IPS-20b (cell line): Measurements from ENCODE around the gene MANBA.

Experiments
- H3K27ac ChIP-seq: one replicate; pipeline ENCODE4 v1.5.1; 2013; ENCODE audit warnings: low read length
- H3K27me3 ChIP-seq: 2 replicates; pipeline ENCODE4 v1.6.1; 2013; ENCODE audit warnings: mild to moderate bottlenecking, low read length, inconsistent platforms; ENCODE audit not compliant: insufficient read depth
- H3K36me3 ChIP-seq: 2 replicates; pipeline ENCODE4 v1.6.1; 2013; ENCODE audit warnings: low read depth, mild to moderate bottlenecking, inconsistent platforms, low read length, moderate library complexity; ENCODE audit not compliant: insufficient read depth
- H3K4me1 ChIP-seq: 2 replicates; pipeline ENCODE4 v1.6.1; 2013; ENCODE audit warnings: mild to moderate bottlenecking, control low read depth, inconsistent platforms, low read length, moderate library complexity; ENCODE audit not compliant: insufficient read depth
- H3K4me3 ChIP-seq: 2 replicates; pipeline ENCODE4 v1.5.1; 2013; ENCODE audit warnings: mild to moderate bottlenecking, low read length, inconsistent platforms
- H3K9ac ChIP-seq: 2 replicates; pipeline ENCODE4 v1.6.1; 2013; ENCODE audit warnings: low read depth, mild to moderate bottlenecking, inconsistent platforms, low read length, moderate library complexity
- H3K9me3 ChIP-seq: 2 replicates; pipeline ENCODE4 v1.6.1; 2013; ENCODE audit warnings: mild to moderate bottlenecking, low read depth, low read length, inconsistent platforms; ENCODE audit not compliant: insufficient read depth

The MANBA gene

DNA sequence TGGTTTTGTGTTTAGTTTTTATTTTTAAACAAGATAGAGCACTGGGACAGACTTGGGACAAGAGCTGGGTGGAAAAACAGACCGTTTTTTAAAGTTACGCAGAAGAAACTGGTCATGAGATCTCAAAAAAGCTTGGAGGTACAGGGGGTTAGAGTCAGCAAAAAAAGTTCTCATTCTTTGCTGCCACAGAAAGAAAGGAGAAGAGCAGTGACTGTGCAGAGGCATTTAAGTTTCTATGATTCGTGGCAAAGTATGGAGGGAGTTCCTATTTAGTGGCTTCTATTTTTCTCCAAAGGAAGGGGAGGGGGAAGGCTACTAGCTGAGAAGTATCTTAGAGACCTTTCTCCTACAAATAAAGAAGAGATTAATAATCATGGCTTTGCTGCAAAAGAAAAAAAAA lies 68.3 kb downstream of the MANBA start:
- no peak overlapping the region for H3K9ac ChIP-seq
- no peak overlapping the region for H3K27ac ChIP-seq

DNA sequence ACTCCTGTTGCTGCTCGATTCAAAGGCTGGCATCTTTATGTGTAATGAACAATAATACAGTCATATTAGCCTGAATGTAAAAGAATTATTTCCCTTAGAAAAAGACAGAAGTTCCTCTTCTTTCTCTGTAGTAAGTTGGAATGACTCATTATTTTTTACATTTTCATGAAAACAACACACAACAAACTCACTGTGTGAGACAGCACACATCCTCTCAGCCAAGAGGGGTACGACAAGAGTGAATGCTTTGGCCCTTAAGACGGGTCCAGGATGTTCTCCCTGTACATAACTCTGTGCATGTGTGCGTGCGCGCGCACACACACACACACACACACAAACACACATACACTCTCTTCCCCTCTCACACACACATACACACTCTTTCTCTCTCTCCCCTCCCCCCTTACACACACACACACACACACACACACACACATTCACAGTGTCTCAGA lies 72.8 kb downstream of the MANBA start:
- H3K4me3 ChIP-seq: no peak overlapping the region
- H3K9ac ChIP-seq: no peak overlapping the region
- no peaks in the 10 kb centered on the region for H3K9me3 ChIP-seq
- H3K36me3 ChIP-seq: peaks cover 13% of the 10 kb centered on the region
- H3K27me3 ChIP-seq: no peaks in the 10 kb centered on the region
- H3K27ac ChIP-seq: no peak overlapping the region
- no peaks in the 10 kb centered on the region for H3K4me1 ChIP-seq

More for the DNA sequence above, 68.3 kb downstream of the MANBA start:
- Histone ChIP-seq H3K36me3 (peaks cover 16% of the 10 kb centered on the region), H3K4me3 (no peak overlapping the region), H3K27me3 (no peaks in the 10 kb centered on the region), H3K4me1 (no peaks in the 10 kb centered on the region; the same call in 1 of the 2 replicates), H3K9me3 (no peaks in the 10 kb centered on the region)

DNA sequence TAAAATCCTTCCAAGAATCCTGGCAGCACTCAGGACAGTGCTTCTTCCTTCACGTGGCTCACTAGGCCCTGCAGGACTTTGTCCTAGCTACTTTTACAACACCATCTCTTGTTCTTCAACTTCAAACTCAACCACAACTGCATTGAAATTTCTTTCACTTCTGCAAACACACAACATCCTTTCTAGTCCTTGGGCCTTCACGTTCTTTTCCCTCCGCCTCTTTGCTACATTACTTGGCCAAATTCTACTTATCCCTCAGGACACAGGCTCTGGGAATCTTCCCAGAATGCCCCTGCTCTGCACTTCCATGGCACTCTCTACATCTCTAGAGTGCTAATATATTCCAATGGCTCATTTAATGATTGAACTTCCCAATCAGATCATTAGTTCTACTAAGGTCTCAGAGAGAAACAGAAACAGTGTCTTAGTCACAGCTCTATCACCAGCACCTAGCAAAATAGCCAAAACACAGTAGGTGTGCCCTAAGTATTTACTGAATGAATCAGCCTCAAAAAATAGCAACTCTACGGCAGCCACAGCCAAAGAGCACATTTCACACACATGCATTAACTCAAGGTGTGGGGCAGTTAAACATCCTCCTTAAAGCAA lies 73.3 kb downstream of the MANBA start:
- H3K9me3 ChIP-seq: no peaks in the 10 kb centered on the region
- no peak overlapping the region for H3K4me3 ChIP-seq
- H3K9ac ChIP-seq: no peak overlapping the region
- no peaks in the 10 kb centered on the region for H3K4me1 ChIP-seq
- H3K36me3 ChIP-seq: peaks cover 15% of the 10 kb centered on the region
- no peak overlapping the region for H3K27ac ChIP-seq
- H3K27me3 ChIP-seq: no peaks in the 10 kb centered on the region

DNA sequence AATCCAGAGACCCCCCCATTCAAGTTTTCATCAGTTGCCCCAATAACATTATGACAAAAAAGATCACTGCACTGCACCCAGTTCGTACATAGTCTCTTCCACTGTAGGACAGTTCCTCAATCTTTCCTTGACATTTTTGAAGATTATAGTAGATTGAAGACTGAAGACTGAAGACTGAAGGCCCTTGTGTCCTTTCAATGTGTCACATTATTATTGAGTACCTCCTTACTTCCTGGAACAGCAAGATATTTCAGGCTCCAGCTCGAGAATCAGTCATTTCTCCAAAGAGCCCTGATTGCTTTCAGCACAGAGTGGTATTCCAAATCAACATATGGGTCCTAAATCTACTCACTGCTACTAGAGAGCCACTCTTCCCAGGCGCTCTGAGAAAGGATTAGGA lies 75.0 kb downstream of the MANBA start:
- Histone ChIP-seq H3K36me3 (peaks cover 18% of the 10 kb centered on the region), H3K4me1 (no peaks in the 10 kb centered on the region), H3K9ac (no peak overlapping the region), H3K4me3 (no peak overlapping the region), H3K9me3 (no peaks in the 10 kb centered on the region), H3K27me3 (no peaks in the 10 kb centered on the region), H3K27ac (no peak overlapping the region)

DNA sequence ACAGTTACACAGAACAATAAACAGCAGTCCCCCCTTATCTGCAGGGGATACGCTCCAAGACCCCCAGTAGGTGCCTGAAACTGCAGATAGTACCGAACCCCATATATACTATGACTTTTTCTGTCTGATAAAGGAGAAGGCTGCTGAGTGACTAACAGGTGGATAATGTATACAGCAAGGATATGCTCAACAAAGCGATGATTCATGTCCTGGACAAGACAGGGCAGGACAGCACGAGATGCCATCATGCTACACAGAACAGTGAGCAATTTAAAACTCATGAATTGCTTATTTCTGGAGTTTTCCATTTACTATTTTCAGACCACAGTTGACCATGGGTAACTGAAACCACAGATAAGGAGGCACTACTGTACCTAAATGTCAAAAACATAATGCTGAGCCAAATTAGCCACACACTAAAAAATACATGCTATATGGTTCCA lies 76.1 kb downstream of the MANBA start:
- H3K9ac ChIP-seq: no peak overlapping the region
- no peaks in the 10 kb centered on the region for H3K4me1 ChIP-seq
- no peaks in the 10 kb centered on the region for H3K9me3 ChIP-seq
- no peaks in the 10 kb centered on the region for H3K27me3 ChIP-seq
- H3K36me3 ChIP-seq: peaks cover 12% of the 10 kb centered on the region; the same call in 1 of the 2 replicates
- no peak overlapping the region for H3K4me3 ChIP-seq
- no peak overlapping the region for H3K27ac ChIP-seq

DNA sequence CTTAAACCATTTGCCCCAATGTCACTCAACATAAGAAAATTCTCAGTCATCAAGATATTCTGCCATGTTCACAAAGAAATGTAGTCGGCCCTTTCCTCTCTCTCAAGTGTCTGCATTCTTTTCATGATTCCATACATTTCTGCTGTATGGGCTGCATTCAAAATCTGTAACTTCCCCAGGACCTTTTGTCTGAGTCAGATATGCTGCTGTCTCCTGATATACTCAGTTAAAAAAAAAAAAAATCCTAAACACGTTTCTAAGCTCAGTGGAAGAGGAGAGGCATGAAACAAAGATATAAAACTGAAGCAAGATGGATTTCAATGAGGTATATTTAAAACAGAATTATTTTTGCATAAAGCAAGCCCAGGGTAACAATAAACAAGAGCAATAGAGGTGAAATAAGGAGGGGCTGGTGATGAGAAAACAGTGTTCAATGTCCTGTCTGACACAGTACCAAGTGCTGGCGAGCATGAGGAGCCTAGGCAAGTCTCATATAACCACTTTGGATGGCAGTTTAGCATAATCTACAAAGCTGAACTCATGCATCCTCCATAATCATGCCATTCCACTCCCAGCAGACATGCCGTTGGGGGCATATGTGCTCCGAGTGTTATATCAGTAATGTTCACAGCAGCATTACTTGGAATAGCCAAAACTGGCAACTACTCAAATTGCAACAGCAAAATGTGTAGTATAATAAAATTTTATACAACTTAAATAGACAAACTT lies 76.7 kb downstream of the MANBA start:
- Histone ChIP-seq H3K4me1 (no peaks in the 10 kb centered on the region), H3K27me3 (no peaks in the 10 kb centered on the region), H3K9ac (no peak overlapping the region), H3K9me3 (no peaks in the 10 kb centered on the region), H3K36me3 (0 out of 2 replicates have a peak, but pooled peaks cover 10% of the 10 kb centered on the region), H3K4me3 (no peak overlapping the region), H3K27ac (no peak overlapping the region)

DNA sequence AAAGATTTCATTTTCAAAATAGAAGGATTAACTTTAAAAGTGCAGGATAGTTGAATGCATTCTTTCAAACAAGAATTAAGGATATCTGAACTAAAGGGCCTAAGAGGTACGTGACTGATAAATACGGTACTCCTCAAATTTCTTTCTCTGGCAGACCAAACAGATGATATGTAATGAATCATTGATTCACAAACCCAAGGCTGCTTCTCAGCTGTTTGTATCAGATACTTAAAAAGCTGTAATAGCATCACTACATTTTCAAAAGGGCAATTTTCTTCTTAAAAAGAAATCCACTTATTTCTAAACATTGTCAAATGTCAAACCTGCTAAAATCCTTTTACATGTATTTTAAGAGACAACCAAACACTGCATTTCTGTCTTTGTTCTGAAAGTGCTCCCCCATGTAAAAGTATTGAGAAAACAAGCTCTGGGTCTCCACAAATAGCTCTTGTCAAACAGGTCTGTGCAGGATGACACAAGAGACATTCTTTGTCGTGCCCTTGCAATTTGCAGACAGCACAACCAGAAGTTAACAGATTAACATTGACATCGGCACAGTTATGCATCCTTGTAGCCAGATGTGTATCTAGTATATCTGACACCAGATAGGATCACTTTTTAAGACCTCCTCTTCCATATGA lies 82.0 kb downstream of the MANBA start:
- no peaks in the 10 kb centered on the region for H3K4me1 ChIP-seq
- no peaks in the 10 kb centered on the region for H3K9me3 ChIP-seq
- H3K4me3 ChIP-seq: no peak overlapping the region
- H3K27ac ChIP-seq: no peak overlapping the region
- no peak overlapping the region for H3K9ac ChIP-seq
- H3K27me3 ChIP-seq: no peaks in the 10 kb centered on the region
- H3K36me3 ChIP-seq: 0 out of 2 replicates have a peak, but pooled peaks cover 6% of the 10 kb centered on the region

DNA sequence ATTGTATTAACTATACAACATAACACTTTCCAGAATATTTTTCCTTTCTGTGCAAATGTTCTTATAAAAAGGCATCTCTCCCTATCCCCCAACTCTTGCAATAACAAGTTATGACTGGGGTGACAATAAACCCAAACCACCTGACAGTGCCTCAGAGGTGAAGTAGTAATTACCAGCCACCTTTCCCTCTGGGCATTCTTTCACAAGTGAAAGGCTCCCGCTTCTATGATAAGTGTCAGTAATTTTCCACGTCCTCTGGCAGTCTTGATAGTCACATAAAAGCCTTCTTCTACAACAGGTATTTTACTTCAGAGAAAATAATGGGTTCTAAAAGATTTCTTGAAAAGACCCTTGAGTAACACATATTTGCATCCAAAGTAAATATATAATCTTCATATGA lies 82.7 kb downstream of the MANBA start:
- Histone ChIP-seq H3K4me1 (no peaks in the 10 kb centered on the region), H3K9me3 (no peaks in the 10 kb centered on the region), H3K27me3 (no peaks in the 10 kb centered on the region), H3K9ac (no peak overlapping the region), H3K27ac (no peak overlapping the region), H3K36me3 (peaks cover 6% of the 10 kb centered on the region; the same call in 1 of the 2 replicates), H3K4me3 (no peak overlapping the region)

DNA sequence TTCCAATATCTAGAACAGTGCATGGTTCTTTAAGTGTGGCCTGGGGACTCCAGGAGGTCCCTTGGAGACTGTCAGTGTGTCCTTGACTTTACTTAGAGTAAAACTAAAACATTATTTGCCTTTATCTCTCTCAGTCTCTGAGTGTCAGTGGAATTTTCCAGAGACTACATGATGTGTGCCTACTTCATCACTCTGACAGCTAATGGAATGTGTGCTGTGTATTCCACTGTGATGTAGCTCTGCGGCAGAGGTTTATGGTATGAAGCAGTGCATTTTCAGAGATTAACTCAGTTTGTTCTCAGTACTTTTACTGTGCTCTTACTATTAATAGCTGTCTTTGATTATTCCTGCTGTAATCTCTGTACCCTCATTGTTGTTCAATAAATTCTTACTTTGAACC lies 85.6 kb downstream of the MANBA start:
- Histone ChIP-seq H3K9me3 (no peaks in the 10 kb centered on the region; the same call in 1 of the 2 replicates), H3K27me3 (no peaks in the 10 kb centered on the region), H3K27ac (no peak overlapping the region), H3K4me3 (no peak overlapping the region), H3K4me1 (no peaks in the 10 kb centered on the region), H3K36me3 (peaks cover 9% of the 10 kb centered on the region; the same call in 1 of the 2 replicates), H3K9ac (no peak overlapping the region)

DNA sequence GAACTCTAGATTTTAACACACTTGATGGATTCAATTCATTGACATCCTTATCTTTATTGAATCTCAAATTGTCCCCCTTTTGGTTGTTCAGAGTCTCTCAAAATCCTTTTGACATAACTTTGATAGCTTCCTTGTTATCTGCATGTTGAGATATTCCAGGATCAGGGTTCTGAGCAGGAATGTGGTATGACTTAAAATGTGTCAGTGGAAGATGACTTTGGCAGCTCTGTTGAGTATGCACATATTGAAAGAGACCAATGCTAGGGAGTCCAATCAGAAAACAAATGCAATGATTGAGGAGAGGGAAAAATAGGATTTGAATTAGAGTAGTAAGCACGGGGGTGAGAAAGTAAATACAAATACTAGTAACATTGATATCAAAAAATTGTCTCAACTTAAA lies 93.8 kb downstream of the MANBA start:
- Histone ChIP-seq H3K4me1 (no peaks in the 10 kb centered on the region), H3K4me3 (no peak overlapping the region), H3K36me3 (peaks cover 11% of the 10 kb centered on the region), H3K27ac (no peak overlapping the region), H3K9ac (no peak overlapping the region), H3K9me3 (no peaks in the 10 kb centered on the region), H3K27me3 (no peaks in the 10 kb centered on the region)

DNA sequence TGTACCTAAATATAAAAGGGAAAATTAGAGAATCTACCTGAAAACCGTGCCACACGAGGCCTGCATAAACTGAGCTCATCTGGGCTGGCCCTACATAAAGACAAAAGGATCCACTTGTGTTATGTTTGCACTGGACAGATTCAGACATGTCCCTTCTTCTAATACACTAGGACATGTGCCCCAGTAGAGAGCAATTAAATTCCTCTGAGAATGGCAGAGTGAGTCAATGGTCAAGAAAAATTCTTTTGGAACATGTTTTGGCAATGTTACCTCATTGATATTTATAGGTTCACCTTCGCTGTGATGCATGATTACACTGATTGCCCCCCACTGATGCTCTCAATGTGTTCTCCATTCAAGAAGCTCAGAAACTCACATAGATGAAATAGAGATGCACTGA lies 95.2 kb downstream of the MANBA start:
- H3K4me1 ChIP-seq: no peaks in the 10 kb centered on the region
- H3K27ac ChIP-seq: no peak overlapping the region
- H3K36me3 ChIP-seq: peaks cover 18% of the 10 kb centered on the region
- no peak overlapping the region for H3K9ac ChIP-seq
- H3K9me3 ChIP-seq: no peaks in the 10 kb centered on the region
- H3K4me3 ChIP-seq: no peak overlapping the region
- H3K27me3 ChIP-seq: no peaks in the 10 kb centered on the region

DNA sequence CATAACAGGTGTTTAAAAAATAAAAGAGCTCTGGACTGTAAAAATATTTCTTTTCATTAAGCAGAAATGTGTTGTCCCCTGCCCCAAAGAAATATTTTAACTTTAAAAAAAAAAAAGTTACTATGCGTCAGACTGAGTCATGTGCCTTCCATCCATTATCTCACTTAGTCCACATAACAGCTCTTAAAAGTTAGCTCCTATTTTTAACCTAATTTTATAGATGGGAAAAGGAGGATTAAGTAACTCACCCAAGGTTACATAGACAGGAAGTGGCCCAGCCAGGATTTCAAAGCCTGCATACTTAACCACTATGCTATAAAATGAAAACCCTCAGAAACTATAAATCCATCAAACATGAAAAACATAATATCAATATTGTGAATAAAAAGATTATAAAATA lies 97.7 kb downstream of the MANBA start:
- Histone ChIP-seq H3K27ac (no peak overlapping the region), H3K4me1 (no peaks in the 10 kb centered on the region), H3K9me3 (no peaks in the 10 kb centered on the region), H3K4me3 (no peak overlapping the region), H3K9ac (no peak overlapping the region), H3K36me3 (peaks cover 11% of the 10 kb centered on the region), H3K27me3 (no peaks in the 10 kb centered on the region)
